ENCODE results near the gene CCDC97.
"Not testable (repeated sequence)": the region's sequence is repeated elsewhere in the genome, so short reads cannot be mapped to it uniquely, and the experiment has no call there.

The CCDC97 gene

GRCh38 chr19:41364524-41365391 is 54.8 kb downstream of the CCDC97 start:
- no peak for DNase-seq

GRCh38 chr19:41366089-41366488 is 56.1 kb downstream of the CCDC97 start:
- no peak for DNase-seq

- DNase-seq, result no peak
Observed at GRCh38 chr19:41367848-41368301, 57.9 kb downstream of the CCDC97 start.

GRCh38 chr19:41369769-41370168 is 59.8 kb downstream of the CCDC97 start:
- no peak for DNase-seq

- DNase-seq, result not testable (repeated sequence)
Observed at GRCh38 chr19:41371119-41371518, 61.1 kb downstream of the CCDC97 start.

GRCh38 chr19:41371541-41371940 is 61.6 kb downstream of the CCDC97 start:
- DNase-seq, result no peak

GRCh38 chr19:41372501-41372900 is 62.5 kb downstream of the CCDC97 start:
- no peak for DNase-seq

GRCh38 chr19:41373993-41374392 is 64.0 kb downstream of the CCDC97 start:
- DNase-seq, result no peak
